Fibroblast of lung (primary cell): ENCODE data around the gene DUSP28. TPM values are rescaled to one million over a fixed set of nuclear protein-coding genes. Genes with fewer than 3 reads are reported as not detected.

Experiments used
- DNase-seq, 2 donors: peaks; one replicate each; pipeline versions ENCODE4 v3.0.0 to v3.0.0-alpha.2; 2010; ENCODE audit warnings: low read depth in 2 of 2
- H2AFZ ChIP-seq: 2 replicates; pipeline ENCODE4 v1.5.1; 2012; ENCODE audit warnings: low read length, control low read depth, inconsistent platforms
- H3K27ac ChIP-seq: 2 replicates; pipeline ENCODE4 v1.5.1; 2011; ENCODE audit warnings: low read length, control low read depth; ENCODE audit not compliant: insufficient read depth
- H3K27me3 ChIP-seq: 2 replicates; pipeline ENCODE4 v1.5.1; 2011; ENCODE audit warnings: mild to moderate bottlenecking, low read length; ENCODE audit not compliant: control insufficient read depth, insufficient read depth
- H3K36me3 ChIP-seq: 2 replicates; pipeline ENCODE4 v1.5.1; 2011; ENCODE audit warnings: low read length; ENCODE audit not compliant: control insufficient read depth, insufficient read depth
- H3K4me1 ChIP-seq: 2 replicates; pipeline ENCODE4 v1.5.1; 2011; ENCODE audit warnings: low read length; ENCODE audit not compliant: control insufficient read depth, insufficient read depth; ENCODE audit errors: extremely low read depth
- H3K4me2 ChIP-seq: 2 replicates; pipeline ENCODE4 v1.5.1; 2011; ENCODE audit warnings: low read length, control low read depth; ENCODE audit not compliant: insufficient read depth; ENCODE audit errors: extremely low read depth
- H3K4me3 ChIP-seq, 4 experiments: fragments of 200-600 bp in 1 of 4; sonication (generic) in 1 of 4; replicated peaks in 1 of 4; 2 replicates each; pipeline ENCODE4 v1.5.1; 2011 to 2016; ENCODE audit warnings: low read length in 4 of 4, low read depth in 3 of 4, mild to moderate bottlenecking in 3 of 4, control low read depth in 2 of 4, inconsistent platforms in 1 of 4, mixed read lengths in 1 of 4; ENCODE audit not compliant: insufficient read depth in 1 of 4; ENCODE audit errors: control extremely low read depth in 1 of 4
- H3K79me2 ChIP-seq: 2 replicates; pipeline ENCODE4 v1.5.1; 2012; ENCODE audit warnings: mild to moderate bottlenecking, low read length, inconsistent platforms; ENCODE audit not compliant: control insufficient read depth, insufficient read depth
- H3K9ac ChIP-seq: 2 replicates; pipeline ENCODE4 v1.5.1; 2011; ENCODE audit warnings: mild to moderate bottlenecking, low read length, control low read depth; ENCODE audit not compliant: insufficient read depth
- H3K9me3 ChIP-seq: 2 replicates; pipeline ENCODE4 v1.5.1; 2012; ENCODE audit warnings: low read depth, low read length; ENCODE audit not compliant: control insufficient read depth, insufficient read depth
- H4K20me1 ChIP-seq: 2 replicates; pipeline ENCODE4 v1.5.1; 2011; ENCODE audit warnings: low read length; ENCODE audit not compliant: control insufficient read depth, insufficient read depth; ENCODE audit errors: extremely low read depth
- CTCF ChIP-seq, 2 donors: IDR thresholded peaks in 1 of 2; conservative IDR thresholded peaks in 1 of 2; 1 replicate in 1 of 2; 2 replicates in 1 of 2; pipeline ENCODE4 v1.5.1; 2011 to 2012; ENCODE audit warnings: low read length in 2 of 2, control low read depth in 1 of 2, inconsistent platforms in 1 of 2, low read depth in 1 of 2, mild to moderate bottlenecking in 1 of 2
- EZH2 ChIP-seq: IDR thresholded peaks from 2 replicates; pipeline ENCODE4 v1.5.1; 2012; ENCODE audit warnings: low read length, control low read depth, mild to moderate bottlenecking; ENCODE audit errors: missing control alignments
- polyA plus RNA-seq, 2 donors: library from polyadenylated mRNA; depleted of rRNA in 1 of 2; stranded (reverse) in 1 of 2; unstranded in 1 of 2; fragments of >200 nt; gene quantifications; 2 replicates each; pipeline ENCODE4 v1.2.1, GENCODE V29; 2011 to 2012; ENCODE audit warnings: missing spikeins in 1 of 2
- total RNA-seq: library from RNA; depleted of rRNA; stranded (reverse); fragments of >200 nt; gene quantifications from 2 replicates; pipeline ENCODE4 v1.2.1, GENCODE V29; 2014

Gene DUSP28
- total and polyA plus RNA-seq, 2 donors (not counting 1 experiment from before 2014, with no cell fraction given), result 2.5 to 3.9 TPM

GRCh38 chr2:240572141-240573031 lies 12.2 kb downstream of the DUSP28 start:
- Histone ChIP-seq H3K36me3 (peaks cover 3% of the 10 kb centered on the region), H3K4me1 (peaks cover 6% of the 10 kb centered on the region), H4K20me1 (no peaks in the 10 kb centered on the region), H3K4me2 (no peak overlapping the region), H2AFZ (no peak overlapping the region), H3K4me3 (no peak overlapping the region), H3K27ac (no peak overlapping the region), H3K79me2 (peaks cover 5% of the 10 kb centered on the region), H3K9me3 (no peaks in the 10 kb centered on the region), H3K27me3 (no peaks in the 10 kb centered on the region), H3K9ac (no peak overlapping the region)
- no peak for DNase-seq
- no peak for TF ChIP-seq CTCF (conservative IDR thresholded peaks at IDR 0.05 in 1 of 2, IDR thresholded peaks at IDR 0.05 in 1 of 2; ENCODE audit: low read depth in 1 of 2, low read length in 2 of 2)
- no peak for TF ChIP-seq EZH2

GRCh38 chr2:240573071-240573515 lies 12.9 kb downstream of the DUSP28 start:
- peaks cover 4% of the 10 kb centered on the region for H3K4me1 ChIP-seq
- TF ChIP-seq EZH2 (no peak), CTCF (conservative IDR thresholded peaks at IDR 0.05 in 1 of 2, IDR thresholded peaks at IDR 0.05 in 1 of 2; ENCODE audit: low read depth in 1 of 2, low read length in 2 of 2) (no peak)
- H3K4me3 ChIP-seq, result no peak overlapping the region
- no peaks in the 10 kb centered on the region for H4K20me1 ChIP-seq
- H3K36me3 ChIP-seq, result peaks cover 3% of the 10 kb centered on the region
- no peak overlapping the region for H2AFZ ChIP-seq
- no peak overlapping the region for H3K27ac ChIP-seq
- H3K9me3 ChIP-seq, result no peaks in the 10 kb centered on the region
- no peak overlapping the region for H3K4me2 ChIP-seq
- H3K79me2 ChIP-seq, result peaks cover 5% of the 10 kb centered on the region
- H3K9ac ChIP-seq, result no peak overlapping the region
- H3K27me3 ChIP-seq, result no peaks in the 10 kb centered on the region
- no peak for DNase-seq

GRCh38 chr2:240573516-240574385 lies 13.6 kb downstream of the DUSP28 start:
- TF ChIP-seq EZH2 (no peak), CTCF (conservative IDR thresholded peaks at IDR 0.05 in 1 of 2, IDR thresholded peaks at IDR 0.05 in 1 of 2; ENCODE audit: low read depth in 1 of 2, low read length in 2 of 2) (no peak)
- no peak overlapping the region for H3K4me2 ChIP-seq
- H4K20me1 ChIP-seq, result no peaks in the 10 kb centered on the region
- no peak overlapping the region for H3K9ac ChIP-seq
- H3K9me3 ChIP-seq, result no peaks in the 10 kb centered on the region
- no peak overlapping the region for H3K4me3 ChIP-seq
- no peak for DNase-seq
- no peaks in the 10 kb centered on the region for H3K27me3 ChIP-seq
- H2AFZ ChIP-seq, result no peak overlapping the region
- peaks cover 4% of the 10 kb centered on the region for H3K4me1 ChIP-seq
- no peak overlapping the region for H3K27ac ChIP-seq
- peaks cover 5% of the 10 kb centered on the region for H3K79me2 ChIP-seq
- peaks cover 3% of the 10 kb centered on the region for H3K36me3 ChIP-seq
